ENCODE data around the gene JAK1. TPM values are rescaled to one million over a fixed set of nuclear protein-coding genes. Genes with fewer than 3 reads are reported as not detected.

The JAK1 gene
- total RNA-seq, 2 donors from 2014 or later = 22.9 to 23.2 TPM

DNA sequence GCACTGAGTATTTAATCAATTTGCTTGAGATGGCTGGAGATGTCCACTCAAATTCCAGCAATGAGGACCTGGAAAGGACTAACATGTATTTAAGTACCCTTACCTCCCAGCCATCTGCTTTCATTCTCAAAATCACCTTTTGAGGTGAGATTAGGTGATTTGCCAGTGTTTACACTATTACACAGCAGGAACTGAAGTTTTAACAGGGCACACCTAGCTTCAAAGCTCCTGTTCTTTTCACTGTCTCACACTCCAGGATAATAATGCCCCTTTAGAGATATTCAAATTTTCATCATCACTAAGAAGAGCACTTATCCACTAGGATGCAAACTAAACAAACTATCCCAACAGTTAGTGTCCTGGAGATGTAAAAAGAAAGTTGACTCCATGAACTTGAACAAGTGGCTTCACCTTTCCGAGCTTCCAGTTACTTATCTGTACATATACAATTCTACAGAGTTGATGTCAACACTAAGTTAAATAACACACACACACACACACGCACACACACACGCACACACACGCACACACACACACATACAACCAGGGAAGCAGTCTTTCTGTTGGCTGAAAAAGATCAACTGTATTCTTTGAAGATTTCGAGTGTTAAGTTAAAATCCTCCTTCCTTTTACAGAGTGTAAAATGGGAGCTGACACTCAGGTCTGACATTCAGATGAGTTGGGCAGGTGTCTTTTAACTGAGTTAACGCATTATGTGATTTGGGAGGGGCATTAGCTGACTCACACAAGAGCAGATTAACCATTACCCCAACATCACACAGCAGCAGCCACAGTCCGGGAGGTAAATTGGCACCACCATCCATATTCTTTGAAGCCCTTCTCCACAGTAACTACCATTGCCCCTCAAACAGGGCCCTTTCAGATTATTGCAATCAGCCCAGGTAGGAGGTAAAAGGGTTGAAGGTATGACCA lies 15.5 kb upstream of the JAK1 start:
- H3K9me3 Mint-ChIP-seq = no peaks in the 10 kb centered on the region
- no peak overlapping the region for H3K9ac ChIP-seq (ENCODE audit: extremely low read depth, low read length, poor library complexity, severe bottlenecking)
- peaks cover 11% of the 10 kb centered on the region for H3K4me1 ChIP-seq (ENCODE audit: control insufficient read depth, insufficient read depth, low read length)
- H3K27me3 Mint-ChIP-seq (ENCODE audit: insufficient read depth) = peaks cover 28% of the 10 kb centered on the region
- no peak for DNase-seq
- no peak for TF ChIP-seq CTCF (conservative IDR thresholded peaks at IDR 0.05)
- no peaks in the 10 kb centered on the region for H3K36me3 ChIP-seq (ENCODE audit: control insufficient read depth, insufficient read depth, low read length)
- H3K36me3 Mint-ChIP-seq (ENCODE audit: low read depth) = no peaks in the 10 kb centered on the region
- H3K27ac ChIP-seq (ENCODE audit: low read depth, low read length) = no peak overlapping the region
- no peak overlapping the region for H3K4me3 ChIP-seq (ENCODE audit: low read length)
- H3K4me1 Mint-ChIP-seq = peaks cover 16% of the 10 kb centered on the region
- H3K27ac Mint-ChIP-seq = no peak overlapping the region
- no peaks in the 10 kb centered on the region for H3K27me3 ChIP-seq (ENCODE audit: control insufficient read depth, insufficient read depth, low read length, poor library complexity, severe bottlenecking)
- 69 to 82% methylated on average over 2 to 7 of the region's 7 CpGs for WGBS, 2 experiments (ENCODE audit: insufficient coverage in 1 of 2, insufficient read length in 1 of 2)
- no peaks in the 10 kb centered on the region for H3K9me3 ChIP-seq (ENCODE audit: control insufficient read depth, low read length)
- H3K4me3 Mint-ChIP-seq = no peak overlapping the region

DNA sequence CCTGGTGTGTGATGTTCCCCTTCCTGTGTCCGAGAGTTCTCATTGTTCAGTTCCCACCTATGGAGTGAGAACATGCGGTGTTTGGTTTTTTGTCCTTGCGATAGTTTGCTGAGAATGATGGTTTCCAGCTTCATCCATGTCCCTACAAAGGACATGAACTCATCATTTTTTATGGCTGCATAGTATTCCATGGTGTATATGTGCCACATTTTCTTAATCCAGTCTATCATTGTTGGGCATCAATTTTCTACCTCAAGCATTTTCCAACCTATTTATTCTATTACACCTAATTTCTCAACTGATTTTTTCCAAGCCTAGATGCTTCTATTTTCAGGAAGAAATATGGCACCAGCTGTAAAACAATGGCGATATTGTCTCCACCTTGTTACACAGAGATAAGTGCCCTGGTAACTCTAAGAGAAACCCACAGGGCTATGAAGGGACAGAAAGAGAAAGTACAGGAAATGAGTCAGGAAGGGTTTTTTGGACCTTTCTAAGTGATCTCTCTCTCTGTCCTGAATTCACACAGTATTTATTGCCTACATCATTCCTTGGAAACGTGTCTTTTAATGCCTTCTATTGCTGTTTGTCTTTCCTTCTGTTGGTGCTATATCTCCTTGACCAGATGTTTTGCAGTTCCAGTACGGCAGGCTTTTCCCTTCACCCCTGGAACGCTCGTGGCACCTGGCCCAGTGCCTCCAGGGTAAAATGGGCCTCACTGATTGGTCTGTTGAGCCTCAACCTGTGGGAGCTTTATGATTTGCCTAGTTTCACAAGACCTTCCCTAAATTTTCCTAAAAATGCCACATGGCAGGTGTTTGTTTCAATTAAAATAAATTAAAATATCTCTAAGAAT lies 14.6 kb upstream of the JAK1 start:
- Histone ChIP-seq H3K4me1 (ENCODE audit: control insufficient read depth, insufficient read depth, low read length) (peaks cover 11% of the 10 kb centered on the region), H3K4me3 (ENCODE audit: low read length) (no peak overlapping the region), H3K27me3 (ENCODE audit: control insufficient read depth, insufficient read depth, low read length, poor library complexity, severe bottlenecking) (no peaks in the 10 kb centered on the region), H3K36me3 (ENCODE audit: control insufficient read depth, insufficient read depth, low read length) (no peaks in the 10 kb centered on the region), H3K9ac (ENCODE audit: extremely low read depth, low read length, poor library complexity, severe bottlenecking) (no peak overlapping the region), H3K9me3 (ENCODE audit: control insufficient read depth, low read length) (no peaks in the 10 kb centered on the region), H3K27ac (ENCODE audit: low read depth, low read length) (no peak overlapping the region)
- no peak overlapping the region for H3K4me3 Mint-ChIP-seq
- no peaks in the 10 kb centered on the region for H3K9me3 Mint-ChIP-seq
- DNase-seq = no peak
- no peak overlapping the region for H3K27ac Mint-ChIP-seq
- peaks cover 28% of the 10 kb centered on the region for H3K27me3 Mint-ChIP-seq (ENCODE audit: insufficient read depth)
- WGBS, 2 experiments (ENCODE audit: insufficient coverage in 1 of 2, insufficient read length in 1 of 2) = 94% methylated on average over 5 to 8 of the region's 8 CpGs
- H3K4me1 Mint-ChIP-seq = peaks cover 16% of the 10 kb centered on the region
- H3K36me3 Mint-ChIP-seq (ENCODE audit: low read depth) = no peaks in the 10 kb centered on the region
- no peak for TF ChIP-seq CTCF (conservative IDR thresholded peaks at IDR 0.05)

GRCh38 chr1:64979358-64979757 lies 13.0 kb upstream of the JAK1 start:
- H3K27me3 ChIP-seq (ENCODE audit: control insufficient read depth, insufficient read depth, low read length, poor library complexity, severe bottlenecking) = no peaks in the 10 kb centered on the region
- Mint-ChIP-seq H3K4me1 (peaks cover 16% of the 10 kb centered on the region), H3K9me3 (no peaks in the 10 kb centered on the region), H3K36me3 (ENCODE audit: low read depth) (no peaks in the 10 kb centered on the region), H3K4me3 (no peak overlapping the region), H3K27me3 (ENCODE audit: insufficient read depth) (peaks cover 28% of the 10 kb centered on the region), H3K27ac (no peak overlapping the region)
- H3K4me1 ChIP-seq (ENCODE audit: control insufficient read depth, insufficient read depth, low read length) = peaks cover 11% of the 10 kb centered on the region
- no peak for DNase-seq
- H3K36me3 ChIP-seq (ENCODE audit: control insufficient read depth, insufficient read depth, low read length) = no peaks in the 10 kb centered on the region
- no peak for TF ChIP-seq CTCF (conservative IDR thresholded peaks at IDR 0.05)
- no peak overlapping the region for H3K4me3 ChIP-seq (ENCODE audit: low read length)
- H3K27ac ChIP-seq (ENCODE audit: low read depth, low read length) = no peak overlapping the region
- H3K9me3 ChIP-seq (ENCODE audit: control insufficient read depth, low read length) = no peaks in the 10 kb centered on the region
- no peak overlapping the region for H3K9ac ChIP-seq (ENCODE audit: extremely low read depth, low read length, poor library complexity, severe bottlenecking)
